Cardiac septum (tissue), 1 donor: Measurements from ENCODE around the gene DES. TPM values are rescaled to one million over a fixed set of nuclear protein-coding genes. Genes with fewer than 3 reads are reported as not detected.

ENCODE experiments used
- total RNA-seq: library from RNA; stranded (reverse); fragmentation: NEBNext Ultra II Directional; extraction: Animal tissue kit (Norgen Biotek cat#: 25700); gene quantifications from one replicate; pipeline ENCODE4 v1.2.1, GENCODE V29; 2021
- donor health status: DM: no; HTN: no; CAD: no.

DES gene
- total RNA-seq, 1 donor from 2014 or later = 21,230 TPM

Other genes with a start within 250 kb of the DES start
- gene SLC23A3, start 248.3 kb upstream of the DES start, total RNA-seq = 0.48 TPM
- gene CNPPD1, start 241.5 kb upstream of the DES start, total RNA-seq = 67.6 TPM
- 31.2 TPM for gene RETREG2, start 240.1 kb upstream of the DES start, total RNA-seq
- 23.9 TPM for gene ZFAND2B, start 211.6 kb upstream of the DES start, total RNA-seq
- gene ABCB6, start 199.4 kb upstream of the DES start, total RNA-seq = 17.4 TPM
- 66.3 TPM for gene ATG9A, start 188.7 kb upstream of the DES start, total RNA-seq
- 22.4 TPM for gene ANKZF1, start 188.6 kb upstream of the DES start, total RNA-seq
- gene GLB1L, start 172.9 kb upstream of the DES start, total RNA-seq = 2.0 TPM
- 16.3 TPM for gene STK16, start 172.9 kb upstream of the DES start, total RNA-seq
- not detected for gene TUBA4B, start 165.1 kb upstream of the DES start, total RNA-seq
- gene TUBA4A, start 164.5 kb upstream of the DES start, total RNA-seq = 164 TPM
- 78.0 TPM for gene DNAJB2, start 139.0 kb upstream of the DES start, total RNA-seq
- 0.97 TPM for gene PTPRN, start 109.0 kb upstream of the DES start, total RNA-seq
- gene RESP18, start 85.6 kb upstream of the DES start, total RNA-seq = not detected
- gene DNPEP, start 30.5 kb upstream of the DES start, total RNA-seq = 47.2 TPM
- gene SPEG, start 16.5 kb downstream of the DES start, total RNA-seq = 199 TPM
- gene GMPPA, start 80.5 kb downstream of the DES start, total RNA-seq = 22.6 TPM
- gene ASIC4, start 96.1 kb downstream of the DES start, total RNA-seq = 0.32 TPM
- gene CHPF, start 125.4 kb downstream of the DES start, total RNA-seq = 120 TPM
- 1.8 TPM for gene TMEM198, start 125.7 kb downstream of the DES start, total RNA-seq
- gene OBSL1, start 153.2 kb downstream of the DES start, total RNA-seq = 199 TPM
- 0.59 TPM for gene INHA, start 153.9 kb downstream of the DES start, total RNA-seq
- 20.2 TPM for gene STK11IP, start 179.5 kb downstream of the DES start, total RNA-seq
- 396 TPM for gene SLC4A3, start 209.3 kb downstream of the DES start, total RNA-seq